ENCODE data around the gene IQSEC2.

IQSEC2 gene

GRCh38 chrX:53305219-53305995 lies 24.0 kb upstream of the IQSEC2 start:
- no peak for DNase-seq

- no peak for DNase-seq
Observed at GRCh38 chrX:53303195-53303594, 21.8 kb upstream of the IQSEC2 start.

DNA sequence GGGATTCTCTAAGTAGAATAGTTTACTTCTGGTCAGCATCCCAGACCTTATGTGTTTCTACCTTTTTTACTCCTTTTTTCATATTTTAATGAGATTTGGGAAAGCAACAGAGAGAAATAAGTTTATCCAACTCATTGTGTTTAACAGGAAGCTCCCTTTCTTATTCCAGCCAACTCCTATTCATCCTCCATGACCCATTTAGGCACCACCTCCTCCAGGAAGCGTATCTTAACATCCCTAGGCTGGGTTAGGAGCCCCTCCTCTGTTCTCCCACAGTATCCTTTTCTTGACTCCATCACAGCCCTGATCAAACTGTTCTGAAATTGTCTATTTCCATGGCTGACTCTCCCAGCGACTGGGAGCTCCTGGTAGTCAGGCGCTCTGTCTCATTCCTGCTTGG lies 18.8 kb upstream of the IQSEC2 start:
- no peak for DNase-seq

DNA sequence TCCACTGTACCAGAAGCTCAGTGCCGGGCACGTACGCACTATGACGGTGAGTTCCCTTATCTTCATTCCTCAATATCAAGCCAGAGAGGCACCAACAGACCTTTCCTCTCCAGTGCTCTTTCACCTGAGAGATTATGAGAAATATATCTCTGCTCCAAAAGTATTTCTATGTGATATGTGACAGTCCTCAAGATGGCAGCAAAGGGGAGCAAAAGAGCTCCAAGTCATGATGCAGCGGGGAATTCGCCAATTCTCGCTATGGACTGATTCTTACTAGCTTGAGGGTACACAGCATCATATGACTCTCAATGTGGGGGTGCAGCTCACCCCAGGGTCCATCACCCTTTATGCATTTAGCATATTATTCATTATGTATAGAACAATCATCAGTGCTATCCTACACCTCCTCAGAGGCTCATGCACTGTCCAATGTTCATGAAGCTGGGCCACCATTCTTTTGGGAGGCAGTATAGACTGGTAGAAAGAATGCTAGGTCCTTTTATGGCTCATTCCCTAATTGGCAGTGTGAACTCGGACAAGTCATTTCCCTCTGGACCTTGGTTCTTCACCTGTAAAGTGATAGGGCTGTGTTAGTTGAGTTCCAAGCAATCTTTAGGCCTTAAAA lies 12.8 kb upstream of the IQSEC2 start:
- DNase-seq: no peak

GRCh38 chrX:53291596-53291995 lies 10.2 kb upstream of the IQSEC2 start:
- no peak for DNase-seq

DNA sequence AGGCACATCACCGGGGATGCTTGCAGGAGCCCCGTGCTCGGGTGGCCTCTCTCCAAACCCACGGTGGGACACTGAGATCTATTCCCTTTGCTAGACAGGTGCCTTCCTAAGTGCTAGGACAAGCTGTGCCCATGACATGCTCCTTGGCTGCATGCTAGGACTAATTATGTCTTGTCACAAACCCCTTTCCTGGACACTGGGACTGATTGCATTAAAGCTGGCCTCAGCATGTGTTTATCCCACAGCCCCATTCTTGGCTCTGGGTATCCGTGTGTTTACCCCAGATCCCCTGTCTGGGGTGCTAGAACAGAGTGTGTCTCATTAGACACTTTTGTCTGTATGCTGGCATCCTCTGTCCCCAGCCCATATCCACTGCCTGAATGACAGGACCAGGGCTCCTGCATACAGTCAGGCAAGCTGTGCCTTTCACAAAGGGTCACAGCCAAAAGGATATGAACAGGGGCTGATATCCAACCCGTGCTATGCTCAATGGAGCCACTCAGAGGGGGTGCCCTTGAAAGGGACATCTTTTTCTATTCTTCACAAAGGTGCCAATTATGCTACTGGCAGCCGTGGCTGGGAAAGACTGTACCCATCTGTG lies 9.2 kb upstream of the IQSEC2 start:
- DNase-seq: no peak

- DNase-seq: no peak
Observed at GRCh38 chrX:53288189-53288588, 6.8 kb upstream of the IQSEC2 start.

DNA sequence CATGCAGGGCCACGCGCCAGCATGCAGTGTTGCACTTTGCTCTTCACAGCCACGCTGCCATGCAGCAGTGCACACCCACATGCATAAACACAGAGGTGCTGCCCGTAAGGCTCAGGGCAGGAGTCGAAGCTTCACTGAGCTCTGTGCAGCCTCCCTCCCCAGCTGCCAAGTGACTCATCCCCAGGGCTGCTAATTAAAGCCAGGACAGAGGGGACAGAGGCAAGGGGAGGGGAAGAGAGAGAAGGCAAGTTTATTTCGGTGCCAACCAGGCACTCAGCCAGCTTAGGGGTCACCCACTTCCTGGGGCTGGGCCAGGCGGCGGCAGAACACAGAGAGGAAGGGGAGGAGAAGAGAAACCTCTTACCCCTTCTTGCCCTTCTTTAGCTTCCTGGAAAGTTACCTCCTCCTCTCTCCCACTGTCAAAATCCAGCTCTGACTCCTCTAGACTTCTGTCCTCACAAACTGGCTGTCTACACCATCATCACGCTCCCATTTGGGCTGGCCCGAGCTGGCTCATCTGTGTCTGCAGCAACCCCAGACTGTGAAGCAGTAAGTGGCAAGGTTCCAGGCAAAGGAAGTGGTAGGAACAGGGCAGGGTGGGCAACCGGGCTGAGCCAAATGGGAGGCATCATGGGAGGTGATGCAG lies 6.2 kb upstream of the IQSEC2 start:
- DNase-seq: peak; percentile 16

- DNase-seq: no peak
Observed at GRCh38 chrX:53286171-53286570, 4.8 kb upstream of the IQSEC2 start.

GRCh38 chrX:53285591-53285990 lies 4.2 kb upstream of the IQSEC2 start:
- no peak for DNase-seq

- DNase-seq: no peak
Observed at GRCh38 chrX:53284684-53285447, 3.5 kb upstream of the IQSEC2 start.

DNA sequence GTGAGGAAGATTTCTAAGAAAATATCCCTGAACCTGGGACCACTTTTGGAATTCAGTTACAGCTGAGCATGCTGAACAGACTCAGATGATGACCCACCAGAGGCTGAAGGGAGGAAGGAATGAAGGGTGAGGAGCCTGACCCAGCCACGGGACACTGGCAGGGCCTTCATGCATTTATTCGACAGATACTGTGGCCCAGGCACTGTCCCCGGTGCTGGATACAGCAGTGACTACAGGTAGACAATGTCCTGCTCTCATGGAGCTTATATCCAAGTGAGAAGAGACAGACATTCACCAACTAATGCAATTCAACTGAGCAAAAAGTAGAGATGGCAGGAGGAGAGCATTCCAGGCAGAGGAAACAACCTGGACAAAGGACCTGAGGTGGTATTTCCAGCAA lies 2.2 kb upstream of the IQSEC2 start:
- no peak for DNase-seq

GRCh38 chrX:53283099-53283498 lies 1.7 kb upstream of the IQSEC2 start:
- DNase-seq: no peak

DNA sequence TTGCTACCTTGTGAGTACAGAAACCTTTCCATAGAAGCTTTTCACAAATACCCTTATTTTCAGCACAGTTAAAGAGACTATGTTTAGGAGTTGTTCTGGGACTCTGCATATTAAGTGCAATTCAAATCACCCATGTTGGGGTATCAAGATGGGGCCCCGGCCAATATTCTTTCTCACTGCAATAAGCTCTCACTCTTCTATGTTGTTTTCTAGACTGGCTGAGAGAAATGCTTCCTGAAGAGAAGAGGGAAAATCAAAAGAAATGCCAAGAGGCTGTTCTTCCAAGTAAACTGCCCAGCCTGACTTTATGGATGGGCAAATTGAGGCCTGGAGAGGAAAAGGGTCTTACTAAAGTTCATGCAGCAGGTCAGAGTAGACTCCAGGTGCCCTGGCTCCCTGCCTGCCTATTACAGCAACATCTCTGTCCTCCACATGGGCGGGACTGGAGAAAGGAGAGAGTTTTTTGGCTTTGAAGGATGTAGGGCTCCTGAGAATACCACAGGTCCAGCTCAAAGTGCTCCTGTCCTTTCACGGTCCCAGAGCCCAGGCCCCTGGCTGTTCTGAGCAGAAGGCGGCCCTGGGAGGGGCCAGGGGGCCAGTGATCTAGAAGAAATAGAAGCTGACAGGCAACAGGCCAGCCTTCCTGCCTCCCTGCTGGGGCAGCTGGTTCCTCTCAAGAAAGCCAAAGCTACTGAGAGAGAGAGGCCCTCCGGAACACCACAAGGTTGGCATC lies 745 bp upstream of the IQSEC2 start:
- DNase-seq: no peak

DNA sequence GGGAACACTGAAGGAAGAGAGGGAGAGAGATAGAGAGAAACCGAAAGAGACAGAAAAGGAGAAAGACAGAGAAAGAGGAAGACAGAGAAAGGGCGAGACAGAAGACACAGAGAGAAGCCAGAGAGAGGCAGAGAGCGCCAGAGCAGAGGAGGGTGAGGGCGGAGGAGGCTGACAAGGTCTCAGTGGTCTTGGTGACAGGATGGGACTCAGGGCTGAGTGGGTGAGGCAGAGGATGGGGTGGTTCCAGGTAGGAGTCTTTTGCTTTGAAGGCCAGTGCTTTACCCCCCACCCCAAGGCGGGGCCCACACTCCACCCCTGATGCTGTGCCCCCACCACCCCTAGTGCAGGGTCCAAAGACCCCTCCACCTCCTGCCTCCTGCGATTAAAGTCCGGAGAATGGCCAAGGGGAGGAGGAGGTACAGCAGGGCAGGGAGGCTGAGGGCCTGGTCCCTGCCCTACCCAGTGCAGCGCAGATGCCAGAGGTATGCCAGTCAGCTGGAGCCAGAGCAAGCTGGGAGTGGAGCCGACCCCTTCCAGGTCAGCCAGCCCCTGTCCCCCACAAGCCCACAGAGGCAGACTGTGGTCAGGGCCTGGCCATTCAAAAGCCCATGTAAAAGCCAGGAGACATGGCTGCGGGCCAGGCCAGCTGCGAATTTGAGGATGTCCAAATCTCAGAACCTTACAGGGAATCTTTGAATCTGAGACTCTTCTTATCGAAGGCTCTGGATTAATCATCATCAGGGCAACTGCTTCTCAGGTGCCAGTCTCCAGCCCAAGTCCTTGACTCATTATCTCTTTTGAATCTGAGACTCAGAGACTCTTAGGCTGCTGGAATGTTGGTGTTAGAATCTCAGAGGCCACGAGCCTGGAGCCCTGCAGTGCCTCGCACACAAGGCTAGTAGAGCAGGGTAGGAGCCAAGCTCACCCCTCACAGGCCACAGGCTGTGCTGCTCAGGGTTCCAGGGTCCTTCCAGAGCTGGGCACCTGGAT lies 758 bp downstream of the IQSEC2 start:
- no peak for DNase-seq

DNA sequence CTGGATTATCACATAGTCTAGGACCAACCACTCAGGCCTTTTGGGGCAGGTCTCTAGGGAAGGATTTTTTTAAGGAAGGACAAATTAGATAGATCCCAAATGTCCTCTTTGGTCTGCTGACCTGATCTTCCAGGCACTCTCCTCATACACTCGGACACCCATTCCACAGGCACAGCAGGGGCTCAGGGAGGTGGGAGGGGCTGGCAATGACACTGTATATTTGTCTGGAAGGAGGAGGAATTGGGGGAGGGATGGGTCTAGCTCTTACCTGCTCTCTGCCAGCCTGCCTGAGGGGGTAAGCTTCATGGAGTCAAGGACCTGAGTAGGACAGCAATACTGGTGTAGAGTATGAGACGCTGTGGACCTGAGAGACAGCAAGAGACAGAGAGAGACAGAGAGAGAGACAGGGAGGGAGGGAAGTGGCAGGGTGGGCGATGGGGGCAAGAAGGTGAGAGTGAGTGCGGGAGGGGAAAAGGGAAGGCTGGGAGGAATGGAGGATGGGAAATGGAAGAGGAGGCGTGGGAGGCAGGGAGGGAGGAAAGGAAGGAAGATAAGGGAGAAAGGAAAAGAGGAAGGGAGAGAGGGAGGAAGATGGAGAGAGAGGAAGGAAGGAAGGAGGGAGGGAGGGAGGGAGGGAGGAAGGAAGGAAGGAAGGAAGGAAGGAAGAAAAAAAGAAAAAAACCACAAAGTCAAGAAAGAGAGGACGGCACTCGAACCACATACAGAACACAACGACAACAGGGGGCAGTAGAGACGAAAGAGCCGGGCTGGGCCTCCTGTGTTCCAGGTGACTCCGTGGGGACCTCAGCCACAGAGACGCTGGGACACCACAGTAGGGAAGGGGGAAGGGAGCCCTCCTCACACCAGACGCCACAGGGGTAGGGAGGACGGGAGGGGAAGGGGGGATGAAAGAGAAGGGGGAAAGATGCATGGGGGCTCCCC lies 1.8 kb downstream of the IQSEC2 start:
- no peak for DNase-seq

DNA sequence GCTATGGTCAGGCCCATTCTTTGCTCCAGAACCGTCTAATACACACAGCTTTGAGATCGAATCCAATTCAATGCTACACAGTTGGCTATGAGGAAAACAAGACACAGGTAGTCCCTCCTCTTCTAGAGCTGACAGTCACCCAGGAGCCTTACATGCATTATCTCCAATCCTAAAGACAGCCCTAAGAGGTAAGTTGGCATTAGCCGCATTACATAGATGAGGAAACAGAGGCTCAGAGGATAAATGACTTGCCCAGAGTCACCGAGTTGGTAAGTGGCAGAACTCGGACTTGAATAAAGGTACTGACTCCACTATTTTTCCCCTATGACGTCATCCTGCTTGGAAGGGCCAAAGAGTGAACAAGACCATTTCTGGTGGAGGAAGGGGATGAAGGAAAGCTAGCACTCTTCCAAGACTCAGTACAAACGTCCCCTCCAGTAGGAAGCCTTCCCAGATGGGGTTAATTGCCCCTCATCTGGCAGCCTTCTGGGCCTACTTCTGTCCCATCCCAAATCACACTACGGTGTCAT lies 8.5 kb downstream of the IQSEC2 start:
- DNase-seq: no peak

DNA sequence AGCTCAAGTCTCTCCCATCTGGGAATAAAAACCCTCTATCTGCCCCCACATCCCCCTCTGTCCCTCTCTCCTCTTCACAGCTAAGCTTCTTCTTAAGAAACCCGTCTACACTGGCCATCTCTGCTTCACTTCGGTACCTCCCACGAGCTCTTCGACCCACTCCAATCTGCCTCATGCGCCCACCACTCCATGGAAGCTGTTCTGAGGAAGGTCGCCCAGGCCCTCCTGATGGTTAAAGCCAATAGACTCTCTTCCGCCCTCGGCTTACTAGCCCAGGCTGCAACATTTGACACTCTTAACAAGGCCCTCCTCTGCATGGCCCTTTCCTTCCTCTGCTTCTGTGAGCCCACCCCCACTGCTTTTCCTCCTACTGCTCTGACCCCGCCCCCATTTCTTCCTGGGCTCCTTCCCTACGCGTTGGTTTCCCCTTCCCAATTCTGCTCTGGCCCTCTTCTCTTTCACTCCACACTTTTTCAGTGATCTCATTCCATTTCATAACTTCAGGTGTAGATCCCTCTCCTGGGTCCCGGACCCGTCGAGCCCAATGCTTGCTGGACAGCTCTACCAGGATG lies 11.8 kb downstream of the IQSEC2 start:
- no peak for DNase-seq

GRCh38 chrX:53268173-53268572 lies 13.2 kb downstream of the IQSEC2 start:
- no peak for DNase-seq
